Right hindlimb (tissue), 1 donor: Measurements from ENCODE around the gene VPREB3.

Experiments used
- DNase-seq: peaks from one replicate; pipeline ENCODE4 v3.0.0-alpha.2; 2018

The VPREB3 gene, protein sequence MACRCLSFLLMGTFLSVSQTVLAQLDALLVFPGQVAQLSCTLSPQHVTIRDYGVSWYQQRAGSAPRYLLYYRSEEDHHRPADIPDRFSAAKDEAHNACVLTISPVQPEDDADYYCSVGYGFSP

DNA sequence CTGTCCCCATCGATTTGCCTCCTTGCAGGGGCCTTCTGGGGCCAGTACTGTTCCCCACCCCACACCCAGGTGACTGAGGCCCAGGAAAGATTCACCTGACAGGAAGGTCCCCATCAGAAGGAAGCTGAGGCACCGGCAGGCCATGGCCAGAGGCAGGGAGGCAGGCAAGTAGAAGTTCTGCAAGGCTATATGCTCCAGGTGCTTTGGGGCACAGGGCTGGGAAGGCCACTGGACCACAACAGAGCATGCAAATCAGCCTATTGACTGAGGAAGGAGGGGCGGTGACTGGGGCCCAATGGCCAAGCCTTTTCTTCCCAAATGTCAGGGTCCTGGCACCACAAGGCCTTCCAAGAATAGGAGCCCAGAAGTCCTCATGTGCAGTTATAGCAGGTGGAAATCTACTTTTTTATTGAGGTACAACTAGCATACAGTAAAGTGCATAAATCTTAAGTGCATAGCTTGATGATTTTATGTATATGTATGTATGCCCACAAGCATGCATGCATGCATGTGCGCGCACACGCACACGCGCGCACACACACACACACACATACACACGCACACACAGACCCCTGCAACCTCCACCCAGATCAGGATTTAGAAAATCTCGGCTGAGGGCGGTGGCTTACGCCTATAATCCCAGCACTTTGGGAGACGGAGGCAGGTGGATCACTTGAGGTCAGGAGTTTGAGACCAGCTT, at the start of gene VPREB3:
VPREB3 (minus strand) TSS at position 206 of the 700 bp plus-strand sequence; CDS start at position 144, 62 bp downstream.
- DNase-seq = no peak

DNA sequence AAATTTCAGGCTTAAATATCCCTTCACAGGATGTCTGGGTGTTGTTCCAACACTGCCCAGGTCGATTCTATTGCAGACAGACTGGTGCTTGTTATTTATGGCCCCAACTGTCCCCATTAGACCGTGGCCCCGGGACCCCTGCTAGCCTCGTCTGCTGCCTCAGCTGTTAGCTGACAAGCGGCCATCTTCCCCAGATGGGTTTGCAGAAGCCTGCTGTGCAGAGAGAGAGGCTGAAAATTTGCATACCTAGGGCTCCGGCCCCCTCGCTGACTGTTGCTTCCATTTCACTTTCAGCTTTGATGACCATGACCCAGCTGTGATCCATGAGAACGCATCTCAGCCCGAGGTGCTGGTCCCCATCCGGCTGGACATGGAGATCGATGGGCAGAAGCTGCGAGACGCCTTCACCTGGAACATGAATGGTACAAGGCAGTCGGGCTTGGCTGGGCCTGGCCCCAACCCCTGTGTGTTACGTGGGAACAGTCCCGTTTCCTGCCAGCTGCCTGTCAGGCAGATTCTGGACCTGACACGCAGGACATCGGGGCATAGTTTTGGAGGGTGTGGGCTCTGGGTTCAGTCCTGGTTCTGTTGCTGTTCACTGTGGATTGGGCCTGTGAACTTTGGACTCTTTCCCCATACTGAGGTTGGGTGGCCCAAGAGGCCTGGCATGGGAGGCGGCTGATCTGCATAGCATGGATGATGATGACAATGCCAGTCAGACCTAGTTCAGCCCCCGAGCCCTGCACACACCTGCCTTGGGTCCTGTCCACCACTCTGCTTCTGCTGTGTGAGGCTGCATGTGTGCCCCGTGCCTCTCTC, 49.0 kb upstream of the VPREB3 start:
- DNase-seq = no peak

DNA sequence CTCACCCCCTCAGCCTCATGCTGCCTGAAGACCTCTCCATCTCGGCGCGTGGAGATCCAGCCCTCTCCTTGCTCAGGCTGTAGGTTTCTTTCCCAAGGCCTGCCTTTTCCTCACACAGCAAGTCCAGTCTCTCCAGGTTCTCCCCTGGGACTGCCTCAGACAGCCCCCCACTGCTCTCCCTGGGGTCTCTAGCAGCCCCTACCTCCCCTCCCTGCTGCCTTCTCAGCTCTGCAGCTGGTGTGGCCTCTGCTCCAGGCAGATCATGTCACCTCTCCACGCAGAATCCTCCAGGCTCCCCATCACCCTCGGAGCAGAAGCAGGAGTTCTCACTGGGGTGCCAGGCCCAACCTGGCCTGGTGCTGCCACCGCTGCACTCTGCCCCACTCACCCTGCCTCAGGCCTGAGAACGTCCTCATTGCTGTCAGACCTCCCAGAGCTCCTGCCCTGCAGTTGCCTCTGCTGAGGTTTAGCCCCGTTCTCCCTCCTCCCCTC, 47.7 kb upstream of the VPREB3 start:
- no peak for DNase-seq

DNA sequence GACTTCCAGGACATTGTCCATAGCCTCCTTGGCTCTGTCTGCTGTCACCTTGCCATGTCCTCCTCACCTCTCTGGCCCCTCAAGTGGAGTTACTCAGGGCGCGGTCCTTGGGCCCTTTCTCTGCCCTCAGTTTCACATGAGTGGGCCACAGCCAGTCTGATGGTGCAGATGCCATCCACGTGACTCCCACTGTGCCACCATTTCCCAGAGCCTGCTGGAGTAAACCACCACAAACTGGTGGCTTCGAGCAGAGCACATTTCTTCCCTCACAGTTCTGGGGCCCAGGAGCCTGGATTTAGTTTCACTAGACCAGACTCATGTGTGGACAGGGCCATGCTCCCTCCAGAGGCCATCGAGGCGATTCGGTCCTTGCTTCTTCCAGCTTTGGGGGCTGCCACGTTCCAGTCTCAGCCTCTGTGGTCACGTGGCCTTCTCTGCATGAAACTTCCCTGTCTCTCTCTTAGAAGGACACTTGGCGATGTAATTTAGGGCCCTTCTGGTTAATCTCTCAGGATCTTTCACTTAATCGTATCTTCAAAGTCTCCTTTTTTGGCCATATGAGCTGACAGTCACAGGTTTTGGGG, 47.1 kb upstream of the VPREB3 start:
- DNase-seq = no peak

DNA sequence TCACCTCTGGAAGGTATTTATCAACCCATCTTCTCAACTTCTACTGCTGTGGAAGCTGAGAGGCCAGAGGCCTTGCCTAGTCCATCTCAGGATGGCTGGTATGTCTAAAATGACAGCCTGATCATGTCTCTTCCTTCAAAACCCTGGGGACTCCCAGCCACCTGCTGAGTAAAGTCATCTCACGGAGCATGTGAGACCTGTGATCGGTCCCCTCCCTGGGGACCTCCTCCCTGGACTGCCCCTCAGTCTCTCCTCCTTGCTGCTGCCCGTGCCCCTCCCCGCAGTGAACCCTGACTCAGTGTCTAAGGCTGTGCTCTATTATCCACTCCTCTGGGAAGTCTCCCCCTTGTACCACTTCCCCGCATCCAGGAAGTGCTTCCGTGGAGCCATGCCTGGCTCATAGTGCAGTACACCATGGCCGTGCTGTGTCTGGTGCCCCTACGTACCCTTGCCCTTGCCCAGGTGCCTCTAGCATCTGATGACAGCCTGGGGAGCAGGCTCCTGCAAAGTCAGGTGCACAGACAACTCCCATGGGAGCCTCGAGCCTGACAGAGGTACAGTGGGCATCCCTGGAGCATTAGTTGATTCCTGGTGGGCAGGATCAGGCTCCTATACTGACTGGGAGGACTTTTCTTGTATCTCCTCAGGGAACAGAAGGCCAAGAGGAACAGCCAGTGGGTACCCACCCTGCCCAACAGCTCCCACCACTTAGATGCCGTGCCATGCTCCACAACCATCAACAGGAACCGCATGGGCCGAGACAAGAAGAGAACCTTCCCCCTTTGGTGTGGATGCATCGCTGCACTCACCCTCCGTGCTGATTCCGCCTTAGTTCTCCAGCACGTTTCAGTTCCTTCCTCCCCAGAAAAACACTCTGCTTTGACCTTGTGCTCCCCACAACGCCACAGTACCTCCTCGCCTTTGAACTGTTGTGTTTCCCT, 46.3 kb upstream of the VPREB3 start:
- DNase-seq = no peak

DNA sequence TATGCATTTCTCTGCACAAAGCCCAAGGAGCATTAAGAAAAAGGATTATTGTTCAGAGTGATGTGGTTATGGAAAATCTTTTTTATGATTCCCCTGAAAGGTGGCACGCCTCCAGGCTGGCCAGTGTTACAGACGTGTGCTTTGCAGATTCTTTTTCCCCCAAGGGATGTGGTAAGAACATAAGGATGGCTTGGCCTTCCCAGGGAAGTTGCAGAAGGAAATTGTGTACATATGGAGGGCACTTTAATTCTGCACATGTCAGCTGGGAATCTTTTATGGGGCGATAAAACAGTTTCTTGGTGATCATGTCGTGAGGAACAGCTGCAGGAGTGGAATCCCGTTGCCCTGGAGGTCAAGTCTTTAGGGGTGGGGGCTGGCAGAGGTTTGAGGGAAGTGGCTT, 42.2 kb upstream of the VPREB3 start:
- DNase-seq = peak; percentile 64

DNA sequence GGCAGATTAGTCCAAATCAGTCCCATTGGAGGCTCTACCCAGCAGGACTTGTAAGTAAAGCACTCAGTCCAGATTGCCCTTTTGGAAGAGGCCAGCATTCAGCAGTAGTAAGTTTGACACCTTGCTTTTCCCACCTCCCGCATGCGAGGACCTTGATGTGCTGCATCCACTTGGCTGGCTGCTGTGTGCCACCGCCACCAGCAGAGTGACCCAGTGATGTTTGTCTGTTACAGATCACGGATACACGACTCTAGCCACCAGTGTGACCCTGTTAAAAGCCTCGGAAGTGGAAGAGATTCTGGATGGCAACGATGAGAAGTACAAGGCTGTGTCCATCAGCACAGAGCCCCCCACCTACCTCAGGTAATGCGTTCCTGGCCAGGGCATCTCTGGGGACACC, 39.1 kb upstream of the VPREB3 start:
- no peak for DNase-seq

DNA sequence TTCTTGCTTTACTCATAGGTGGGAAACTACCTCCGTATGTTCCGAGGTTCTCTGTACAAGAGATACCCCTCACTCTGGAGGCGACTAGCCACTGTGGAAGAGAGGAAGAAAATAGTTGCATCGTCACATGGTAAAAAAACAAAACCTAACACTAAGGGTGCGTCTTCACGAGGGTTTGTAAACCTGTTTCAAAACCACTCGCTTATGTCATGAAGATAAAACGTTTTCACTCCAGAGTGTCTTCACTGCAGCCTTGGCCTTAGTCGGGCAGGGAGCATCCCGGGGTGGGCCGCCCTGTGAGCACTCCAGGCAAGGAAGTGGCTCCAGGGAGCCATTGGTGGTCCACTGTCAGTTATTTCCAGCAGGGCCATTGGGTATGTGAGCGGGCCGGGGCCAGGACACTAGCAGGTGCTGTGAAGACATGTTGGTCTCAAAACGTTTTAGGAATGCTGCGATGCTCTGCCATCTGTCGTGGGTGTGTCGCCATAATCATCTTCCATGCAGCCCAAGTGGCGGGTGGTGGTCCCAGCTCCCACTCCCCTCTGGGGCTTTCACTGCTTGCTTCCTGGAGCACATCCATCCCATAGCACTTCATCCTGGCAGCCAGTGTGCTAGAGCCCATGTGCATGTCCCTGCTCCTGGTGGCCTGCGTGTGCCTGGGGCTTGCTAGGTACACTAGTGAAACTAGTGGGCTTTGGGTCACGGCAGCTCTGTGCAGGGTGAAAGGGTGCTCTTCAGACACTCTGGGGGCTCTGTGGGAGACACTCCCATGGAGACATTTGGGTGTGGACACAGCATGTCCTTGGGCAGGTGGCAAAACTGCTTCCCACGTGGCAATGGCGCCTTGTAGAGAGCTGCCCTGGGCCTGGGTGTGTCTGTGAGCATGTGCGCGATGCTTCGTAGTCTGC, 37.8 kb upstream of the VPREB3 start:
- DNase-seq = no peak

DNA sequence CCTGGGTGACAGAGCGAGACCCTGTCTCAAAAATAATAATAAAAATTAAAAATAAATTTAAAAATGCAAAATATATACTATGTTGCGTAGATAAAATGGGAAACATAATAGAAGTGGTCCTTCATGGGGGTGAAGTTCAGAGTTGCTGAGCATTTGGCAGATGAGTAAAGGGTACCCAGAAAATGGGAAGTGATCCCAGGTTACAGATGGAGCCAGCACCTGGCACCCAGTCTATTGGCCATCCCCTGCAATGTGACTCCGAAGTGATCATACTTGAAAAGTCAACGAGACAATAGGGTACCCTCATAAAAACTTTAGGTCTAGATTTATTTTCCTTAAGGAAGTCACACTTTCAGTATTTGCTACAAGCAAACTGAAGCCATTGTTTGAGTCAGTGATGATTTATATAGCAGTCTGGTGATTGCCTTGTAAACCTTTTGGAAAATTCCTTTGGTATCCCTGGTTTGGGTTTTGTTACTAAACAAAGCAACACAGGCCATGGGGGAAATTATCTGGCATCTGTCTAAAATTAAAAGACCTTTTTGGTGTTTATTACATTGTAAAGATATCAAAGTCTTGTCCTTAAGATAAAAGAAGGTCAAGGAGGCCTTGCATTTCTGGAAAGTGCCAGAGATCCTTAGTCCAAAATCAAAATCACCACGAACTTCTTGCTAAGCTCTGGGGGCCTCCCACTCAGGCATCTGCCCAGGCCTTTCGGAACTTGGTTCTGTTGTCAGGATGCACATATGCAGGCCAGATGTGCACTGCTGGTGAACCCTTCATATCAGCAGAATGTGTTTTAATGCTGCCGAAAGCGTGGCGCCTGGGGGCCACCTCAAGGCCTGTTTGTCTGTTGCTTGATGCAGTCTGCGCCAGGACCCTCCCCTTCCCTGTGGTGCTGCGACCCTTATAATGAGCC, 36.9 kb upstream of the VPREB3 start:
- peak; percentile 70 for DNase-seq

DNA sequence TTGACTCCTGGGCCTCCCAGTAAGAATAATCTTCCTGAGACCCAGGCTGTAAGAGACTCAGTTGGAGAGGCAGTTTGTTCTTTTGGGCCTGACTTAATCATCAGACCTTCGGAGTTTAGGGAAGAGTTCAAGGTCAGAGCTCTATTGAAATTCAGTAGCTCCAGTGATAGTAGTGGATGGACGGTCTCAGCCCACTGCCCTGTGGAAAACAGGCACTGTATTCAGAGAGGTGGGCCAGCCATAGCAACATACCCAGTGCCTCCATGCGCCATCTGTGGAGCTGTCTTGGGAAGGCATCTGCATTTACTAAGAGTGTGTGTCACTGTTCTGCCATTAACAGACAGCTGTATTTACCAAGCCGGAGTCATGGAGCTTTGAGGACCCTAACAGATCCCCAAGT, 35.4 kb upstream of the VPREB3 start:
- DNase-seq = peak; percentile 15

DNA sequence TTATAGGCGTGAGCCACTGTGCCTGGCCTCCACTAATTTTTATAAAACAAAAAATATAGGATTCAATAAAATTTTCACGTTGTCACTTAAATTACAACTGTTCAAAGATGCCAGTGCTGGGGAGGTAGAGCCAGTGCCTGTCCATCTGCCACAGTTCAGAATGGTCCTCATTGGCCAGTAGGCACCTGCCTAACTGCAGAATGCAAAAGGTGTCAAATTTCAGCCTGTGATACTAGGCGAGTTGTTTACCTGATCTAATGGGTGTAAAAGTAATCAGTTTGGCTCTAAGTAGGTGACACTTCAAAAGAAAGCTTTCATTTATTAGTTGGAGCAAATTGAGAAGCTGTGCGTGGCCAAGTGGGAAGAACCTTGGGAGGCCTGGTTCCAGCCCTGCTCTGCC, 34.9 kb upstream of the VPREB3 start:
- peak; percentile 16 for DNase-seq

DNA sequence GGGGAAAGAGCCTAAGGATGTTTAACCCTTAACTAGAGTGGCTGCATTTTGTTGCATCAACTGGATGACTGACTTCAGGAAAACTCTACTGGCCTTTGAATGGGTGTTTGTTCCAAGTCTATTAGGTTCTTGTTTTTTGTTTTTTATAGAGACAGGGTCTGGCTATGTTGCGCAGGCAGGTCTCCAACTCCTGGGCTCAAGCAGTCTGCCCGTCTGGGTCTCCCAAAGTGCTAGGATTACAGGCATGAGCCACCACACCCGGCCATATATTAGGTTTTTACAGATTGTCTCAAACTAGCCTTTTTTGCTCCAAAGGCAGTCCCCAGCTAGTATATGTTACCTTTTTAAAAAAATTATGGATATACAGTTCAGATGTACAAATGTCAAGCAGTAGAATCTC, 33.7 kb upstream of the VPREB3 start:
- no peak for DNase-seq

DNA sequence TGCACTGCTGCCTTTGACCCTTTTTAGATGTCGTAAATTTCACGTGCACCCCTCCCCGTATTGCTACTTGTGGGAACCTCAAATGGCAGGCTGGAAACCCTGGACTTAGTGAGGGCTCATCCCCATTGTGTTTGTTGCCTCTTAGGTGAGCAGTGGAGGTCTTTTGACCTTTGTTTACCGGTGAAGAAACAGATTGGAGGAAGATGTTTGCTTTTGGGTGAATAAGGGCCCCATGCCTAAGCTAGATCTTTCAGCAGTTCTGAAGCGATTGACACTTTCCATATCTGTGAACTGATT, 33.3 kb upstream of the VPREB3 start:
- DNase-seq = no peak

DNA sequence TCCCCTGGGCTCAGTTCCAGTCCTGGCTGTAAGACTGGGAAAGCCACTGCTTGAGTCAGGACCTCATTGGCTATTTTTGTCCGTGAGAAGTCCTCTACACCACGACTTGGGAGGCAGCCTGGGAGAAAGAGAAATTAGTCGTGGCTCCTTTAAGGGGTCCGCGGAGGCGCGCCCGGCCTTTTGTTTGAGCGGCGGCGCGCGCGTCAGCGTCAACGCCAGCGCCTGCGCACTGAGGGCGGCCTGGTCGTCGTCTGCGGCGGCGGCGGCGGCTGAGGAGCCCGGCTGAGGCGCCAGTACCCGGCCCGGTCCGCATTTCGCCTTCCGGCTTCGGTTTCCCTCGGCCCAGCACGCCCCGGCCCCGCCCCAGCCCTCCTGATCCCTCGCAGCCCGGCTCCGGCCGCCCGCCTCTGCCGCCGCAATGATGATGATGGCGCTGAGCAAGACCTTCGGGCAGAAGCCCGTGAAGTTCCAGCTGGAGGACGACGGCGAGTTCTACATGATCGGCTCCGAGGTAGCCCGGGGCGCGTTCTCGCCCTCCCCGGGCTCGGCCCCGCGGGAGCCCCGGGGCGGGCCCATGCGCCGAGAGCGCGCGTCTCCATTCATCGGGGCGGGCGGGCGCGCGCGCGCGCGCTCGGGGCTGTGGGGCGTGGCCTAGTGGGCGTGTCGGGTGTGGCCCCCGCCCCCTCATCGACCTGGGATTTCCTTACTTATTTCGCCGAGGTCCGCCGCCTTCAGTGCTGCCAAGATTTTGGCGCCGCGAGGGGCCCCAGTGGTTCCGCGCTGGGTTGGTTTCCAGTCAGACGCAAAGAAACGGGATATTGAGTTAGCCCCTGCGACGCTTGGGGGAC, 32.8 kb upstream of the VPREB3 start, which contains the start of gene SMARCB1:
SMARCB1 (plus strand) TSS at position 215 of the 848 bp plus-strand sequence; CDS start at position 419, 204 bp downstream.
- peak; percentile 93 for DNase-seq

DNA sequence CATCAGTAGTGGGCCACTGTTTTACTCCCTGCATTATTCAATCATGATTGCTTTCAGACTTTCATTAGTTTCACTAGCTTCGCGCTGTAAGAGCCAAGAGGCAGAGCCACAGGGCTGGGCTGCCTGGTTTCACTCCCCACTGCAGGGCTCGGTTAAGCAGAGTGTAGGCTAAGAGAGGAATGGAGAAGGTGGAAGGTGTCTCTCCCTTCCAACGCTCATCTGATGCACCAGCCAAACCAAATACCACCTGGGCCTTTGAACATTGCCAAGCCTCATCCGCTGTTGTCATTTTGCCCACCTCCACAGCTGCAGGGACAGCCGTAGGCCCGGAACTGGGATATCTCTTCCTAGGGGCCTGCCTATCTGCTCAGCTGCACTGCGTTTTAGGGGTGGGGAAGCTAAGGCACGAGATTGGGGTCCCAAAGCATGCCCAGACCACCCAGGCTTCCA, 32.1 kb upstream of the VPREB3 start:
- no peak for DNase-seq

DNA sequence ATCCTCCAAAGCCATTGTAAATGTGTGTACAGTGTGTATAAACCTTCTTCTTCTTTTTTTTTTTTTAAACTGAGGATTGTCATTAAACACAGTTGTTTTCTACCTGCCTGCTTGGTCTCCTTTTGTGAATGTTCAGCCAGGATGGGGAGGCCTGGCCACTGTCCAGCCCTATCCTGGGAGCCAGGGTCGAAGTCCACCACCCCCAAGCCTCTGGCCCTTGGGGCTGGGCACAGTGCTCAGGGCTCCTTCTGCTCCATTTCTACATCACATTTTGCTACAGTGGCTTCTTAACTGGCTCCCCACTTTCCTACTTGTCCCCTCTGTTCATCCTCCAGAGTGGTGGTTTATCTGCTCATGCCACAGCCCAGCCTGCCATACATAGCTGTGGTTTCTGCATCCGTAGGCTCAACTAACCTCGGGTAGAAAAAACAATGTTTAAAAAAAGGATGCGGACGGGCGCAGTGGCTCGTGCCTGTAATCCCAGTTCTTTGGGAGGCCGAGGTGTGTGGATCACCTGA, 30.0 kb upstream of the VPREB3 start:
- no peak for DNase-seq

DNA sequence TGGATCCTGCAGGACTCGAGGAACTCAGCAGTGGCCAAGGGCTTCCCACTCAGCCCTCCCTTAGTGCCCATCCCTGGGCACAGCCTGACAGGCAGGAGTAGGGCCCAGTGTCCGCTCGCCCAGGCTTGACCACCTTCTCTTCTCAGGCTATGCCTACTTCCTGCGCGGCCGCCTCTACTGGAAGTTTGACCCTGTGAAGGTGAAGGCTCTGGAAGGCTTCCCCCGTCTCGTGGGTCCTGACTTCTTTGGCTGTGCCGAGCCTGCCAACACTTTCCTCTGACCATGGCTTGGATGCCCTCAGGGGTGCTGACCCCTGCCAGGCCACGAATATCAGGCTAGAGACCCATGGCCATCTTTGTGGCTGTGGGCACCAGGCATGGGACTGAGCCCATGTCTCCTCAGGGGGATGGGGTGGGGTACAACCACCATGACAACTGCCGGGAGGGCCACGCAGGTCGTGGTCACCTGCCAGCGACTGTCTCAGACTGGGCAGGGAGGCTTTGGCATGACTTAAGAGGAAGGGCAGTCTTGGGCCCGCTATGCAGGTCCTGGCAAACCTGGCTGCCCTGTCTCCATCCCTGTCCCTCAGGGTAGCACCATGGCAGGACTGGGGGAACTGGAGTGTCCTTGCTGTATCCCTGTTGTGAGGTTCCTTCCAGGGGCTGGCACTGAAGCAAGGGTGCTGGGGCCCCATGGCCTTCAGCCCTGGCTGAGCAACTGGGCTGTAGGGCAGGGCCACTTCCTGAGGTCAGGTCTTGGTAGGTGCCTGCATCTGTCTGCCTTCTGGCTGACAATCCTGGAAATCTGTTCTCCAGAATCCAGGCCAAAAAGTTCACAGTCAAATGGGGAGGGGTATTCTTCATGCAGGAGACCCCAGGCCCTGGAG, 29.3 kb upstream of the VPREB3 start:
- no peak for DNase-seq

DNA sequence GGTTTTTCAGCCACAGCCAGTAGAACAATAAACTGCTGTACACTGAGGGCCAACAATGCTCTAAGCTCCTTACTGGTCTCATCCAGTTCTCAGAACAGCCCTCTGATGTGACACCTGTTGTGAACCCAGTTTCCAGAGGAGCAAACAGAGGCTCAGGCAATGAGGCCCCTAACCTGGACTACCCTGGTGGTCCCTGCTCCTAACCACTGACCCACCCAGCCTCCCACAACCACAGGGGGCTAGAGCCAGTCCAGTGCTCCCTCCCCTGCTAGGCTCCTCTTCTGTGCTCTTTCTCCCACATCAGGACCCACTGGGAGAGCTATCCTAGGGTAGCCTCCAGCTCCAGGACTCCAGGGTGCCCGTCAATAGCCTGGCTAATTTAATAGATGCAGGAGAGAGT, 28.5 kb upstream of the VPREB3 start:
- no peak for DNase-seq
